BE2C (cell line): ENCODE data around the gene COL23A1.

ENCODE experiments used
- DNase-seq: peaks from one replicate; pipeline ENCODE4 v3.0.0-alpha.2; 2020
- H3K27me3 ChIP-seq: fragments of 250-450 bp; sonication (Bioruptor Pico); 2 replicates; pipeline ENCODE4 v1.5.1; 2020; ENCODE audit warnings: mild to moderate bottlenecking
- H3K36me3 ChIP-seq: fragments of 250-450 bp; sonication (Bioruptor Pico); 2 replicates; pipeline ENCODE4 v1.5.1; 2020; ENCODE audit warnings: mild to moderate bottlenecking
- H3K4me1 ChIP-seq: fragments of 250-450 bp; sonication (Bioruptor Pico); 2 replicates; pipeline ENCODE4 v1.5.1; 2020
- H3K4me3 ChIP-seq: 2 replicates; pipeline ENCODE4 v1.5.1; 2011; ENCODE audit warnings: low read depth, low read length
- H3K9me3 ChIP-seq: fragments of 250-450 bp; sonication (Bioruptor Pico); 2 replicates; pipeline ENCODE4 v1.5.1; 2020
- CTCF ChIP-seq: IDR thresholded peaks from 2 replicates; pipeline ENCODE4 v1.5.1; 2012; ENCODE audit warnings: mild to moderate bottlenecking, low read depth, low read length

COL23A1 gene

GRCh38 chr5:178583279-178583678 is 6.9 kb downstream of the COL23A1 start:
- Histone ChIP-seq H3K9me3 (no peaks in the 10 kb centered on the region; the same call in 1 of the 2 replicates), H3K4me1 (no peaks in the 10 kb centered on the region)

GRCh38 chr5:178582291-178582690 is 7.9 kb downstream of the COL23A1 start:
- no peak for DNase-seq
- Histone ChIP-seq H3K27me3 (no peaks in the 10 kb centered on the region), H3K36me3 (no peaks in the 10 kb centered on the region), H3K4me1 (no peaks in the 10 kb centered on the region), H3K9me3 (no peaks in the 10 kb centered on the region; the same call in 1 of the 2 replicates), H3K4me3 (no peak overlapping the region)
- no peak for TF ChIP-seq CTCF

More at GRCh38 chr5:178583279-178583678, 6.9 kb downstream of the COL23A1 start:
- no peak for TF ChIP-seq CTCF
- Histone ChIP-seq H3K27me3 (peaks cover 5% of the 10 kb centered on the region; the same call in 1 of the 2 replicates), H3K4me3 (no peak overlapping the region), H3K36me3 (no peaks in the 10 kb centered on the region)
- DNase-seq: no peak

GRCh38 chr5:178581621-178582020 is 8.6 kb downstream of the COL23A1 start:
- Histone ChIP-seq H3K27me3 (no peaks in the 10 kb centered on the region), H3K36me3 (no peaks in the 10 kb centered on the region), H3K4me1 (no peaks in the 10 kb centered on the region), H3K9me3 (no peaks in the 10 kb centered on the region; the same call in 1 of the 2 replicates), H3K4me3 (no peak overlapping the region)
- no peak for DNase-seq
- no peak for TF ChIP-seq CTCF

- Histone ChIP-seq H3K9me3 (no peaks in the 10 kb centered on the region; the same call in 1 of the 2 replicates), H3K36me3 (no peaks in the 10 kb centered on the region), H3K4me1 (no peaks in the 10 kb centered on the region), H3K27me3 (no peaks in the 10 kb centered on the region), H3K4me3 (no peak overlapping the region)
- no peak for TF ChIP-seq CTCF
- DNase-seq: no peak
Observed at GRCh38 chr5:178580271-178580955, 9.8 kb downstream of the COL23A1 start.

GRCh38 chr5:178577944-178578343 is 12.2 kb downstream of the COL23A1 start:
- DNase-seq: no peak
- no peaks in the 10 kb centered on the region for H3K27me3 ChIP-seq
- no peaks in the 10 kb centered on the region for H3K36me3 ChIP-seq
- H3K9me3 ChIP-seq: no peaks in the 10 kb centered on the region
- H3K4me3 ChIP-seq: no peak overlapping the region
- no peaks in the 10 kb centered on the region for H3K4me1 ChIP-seq
- TF ChIP-seq CTCF: no peak

- Histone ChIP-seq H3K36me3 (no peaks in the 10 kb centered on the region), H3K4me3 (no peak overlapping the region), H3K9me3 (no peaks in the 10 kb centered on the region), H3K4me1 (no peaks in the 10 kb centered on the region), H3K27me3 (no peaks in the 10 kb centered on the region)
- DNase-seq: no peak
- no peak for TF ChIP-seq CTCF
Observed at GRCh38 chr5:178577376-178577839, 12.8 kb downstream of the COL23A1 start.
